ENCODE measurements around the gene GPR179. TPM values are rescaled to one million over a fixed set of nuclear protein-coding genes. Genes with fewer than 3 reads are reported as not detected.

GPR179 gene
- total and polyA plus RNA-seq, 8 donors = 0.05 to 0.61 (median 0.17) TPM; not detected in 1

DNA sequence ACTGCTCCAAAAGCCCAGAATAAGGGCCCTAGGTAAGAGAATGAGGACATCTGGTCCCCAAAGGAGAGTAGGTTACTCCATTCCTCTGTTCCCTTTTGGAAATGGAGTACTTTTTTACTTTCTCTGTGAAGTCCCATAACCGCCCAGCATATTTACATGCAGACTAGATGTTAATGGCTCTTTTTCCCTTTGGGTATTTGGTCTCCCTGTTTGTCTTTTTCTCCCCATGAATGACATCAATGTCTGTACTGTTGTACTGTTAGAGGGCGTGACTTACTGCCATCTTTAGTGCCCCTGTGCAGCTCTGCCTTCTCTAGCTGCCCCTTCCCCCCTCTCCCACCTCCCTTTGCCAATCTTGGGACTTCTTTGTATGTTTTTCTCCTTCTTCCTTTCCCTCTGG lies 19.0 kb downstream of the GPR179 start:
- H3K36me3 ChIP-seq = peaks cover 0 to 11% (median 0%) of the 10 kb centered on the region in 3 donors
- 75 to 83% methylated on average over 2 of the region's 2 CpGs for WGBS, 2 donors
- DNase-seq (no peak), ATAC-seq (no peak), FAIRE-seq (no peak)
- H3K27me3 ChIP-seq = no peaks in the 10 kb centered on the region
- H3K27ac ChIP-seq = no peak overlapping the region
- TF ChIP-seq, protein P1, sequence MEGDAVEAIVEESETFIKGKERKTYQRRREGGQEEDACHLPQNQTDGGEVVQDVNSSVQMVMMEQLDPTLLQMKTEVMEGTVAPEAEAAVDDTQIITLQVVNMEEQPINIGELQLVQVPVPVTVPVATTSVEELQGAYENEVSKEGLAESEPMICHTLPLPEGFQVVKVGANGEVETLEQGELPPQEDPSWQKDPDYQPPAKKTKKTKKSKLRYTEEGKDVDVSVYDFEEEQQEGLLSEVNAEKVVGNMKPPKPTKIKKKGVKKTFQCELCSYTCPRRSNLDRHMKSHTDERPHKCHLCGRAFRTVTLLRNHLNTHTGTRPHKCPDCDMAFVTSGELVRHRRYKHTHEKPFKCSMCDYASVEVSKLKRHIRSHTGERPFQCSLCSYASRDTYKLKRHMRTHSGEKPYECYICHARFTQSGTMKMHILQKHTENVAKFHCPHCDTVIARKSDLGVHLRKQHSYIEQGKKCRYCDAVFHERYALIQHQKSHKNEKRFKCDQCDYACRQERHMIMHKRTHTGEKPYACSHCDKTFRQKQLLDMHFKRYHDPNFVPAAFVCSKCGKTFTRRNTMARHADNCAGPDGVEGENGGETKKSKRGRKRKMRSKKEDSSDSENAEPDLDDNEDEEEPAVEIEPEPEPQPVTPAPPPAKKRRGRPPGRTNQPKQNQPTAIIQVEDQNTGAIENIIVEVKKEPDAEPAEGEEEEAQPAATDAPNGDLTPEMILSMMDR (IDR thresholded peaks at IDR 0.05) = no peak
- H3K4me1 ChIP-seq = no peaks in the 10 kb centered on the region
- intact Hi-C loops (cut with DNase I) = no loop called here
- H3K9me3 ChIP-seq = no peaks in the 10 kb centered on the region
- H3K4me3 ChIP-seq = no peak overlapping the region

DNA sequence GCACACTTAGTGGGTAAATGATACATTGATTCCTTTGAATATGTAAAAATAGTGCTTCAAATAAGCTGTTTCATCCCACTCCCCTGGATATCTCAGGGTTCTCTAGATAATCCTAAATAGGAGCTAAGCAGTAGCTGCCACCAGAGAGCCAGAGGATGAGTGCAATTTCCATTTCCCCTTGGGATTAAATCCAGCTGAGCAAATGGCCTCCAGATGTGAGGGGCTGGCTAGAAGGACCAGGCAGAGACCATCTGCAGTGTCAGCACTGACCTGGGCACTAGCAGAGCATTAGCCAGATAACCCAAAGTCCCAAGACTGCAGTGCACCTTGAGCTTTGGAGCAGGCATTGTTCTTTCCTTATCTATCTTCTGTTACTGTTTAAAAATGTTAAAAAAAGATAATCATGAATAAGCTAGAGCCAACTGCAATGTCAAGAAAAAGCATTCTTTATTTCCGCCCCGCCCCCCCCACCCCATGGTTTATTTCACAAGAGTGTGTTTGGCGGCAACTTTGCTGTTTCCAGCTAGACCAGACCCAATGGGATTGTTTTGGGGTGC lies 19.5 kb downstream of the GPR179 start:
- ATAC-seq = peak in 1 of 4 donors; percentile 5
- H3K27me3 ChIP-seq = no peaks in the 10 kb centered on the region
- H3K36me3 ChIP-seq = peaks cover 0 to 11% (median 0%) of the 10 kb centered on the region in 3 donors
- no peak overlapping the region for H3K4me3 ChIP-seq
- FAIRE-seq = no peak
- no peaks in the 10 kb centered on the region for H3K4me1 ChIP-seq
- 61 to 79% methylated on average over 3 of the region's 3 CpGs for WGBS, 2 donors
- intact Hi-C loops (cut with DNase I) = no loop called here
- H3K9me3 ChIP-seq = no peaks in the 10 kb centered on the region
- no peak overlapping the region for H3K27ac ChIP-seq
- TF ChIP-seq, protein P1 (IDR thresholded peaks at IDR 0.05) = no peak
- DNase-seq = no peak

DNA sequence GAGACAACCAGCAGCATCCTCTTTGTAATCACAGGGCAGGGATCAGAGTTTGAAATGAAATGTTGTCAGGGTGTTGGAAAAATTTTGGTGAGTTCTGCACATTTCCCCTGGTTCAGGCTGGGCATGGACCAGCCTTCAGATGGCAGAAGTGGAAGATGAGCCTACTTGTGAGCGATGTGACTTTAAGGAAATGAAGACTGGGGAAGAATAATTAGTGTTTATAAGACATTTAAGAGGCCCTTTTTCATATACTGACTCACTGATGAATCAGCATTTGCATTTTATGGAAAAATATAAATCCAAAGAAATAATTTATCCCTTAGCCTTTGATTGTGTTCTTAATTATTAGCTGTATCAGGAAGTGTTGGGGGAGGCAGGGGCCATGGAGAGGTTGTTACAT lies 20.9 kb downstream of the GPR179 start:
- no peak for FAIRE-seq
- Histone ChIP-seq H3K36me3 (peaks cover 0 to 11% (median 0%) of the 10 kb centered on the region in 3 donors), H3K9me3 (no peaks in the 10 kb centered on the region), H3K27ac (no peak overlapping the region), H3K4me3 (no peak overlapping the region), H3K27me3 (no peaks in the 10 kb centered on the region), H3K4me1 (no peaks in the 10 kb centered on the region)
- no peak for ATAC-seq
- TF ChIP-seq, protein P1 (IDR thresholded peaks at IDR 0.05) = no peak
- intact Hi-C loops (cut with DNase I) = no loop called here
- DNase-seq = no peak
- whole genome bisulfite sequencing, 2 donors = 100% methylated on average over 1 of the region's 1 CpG

DNA sequence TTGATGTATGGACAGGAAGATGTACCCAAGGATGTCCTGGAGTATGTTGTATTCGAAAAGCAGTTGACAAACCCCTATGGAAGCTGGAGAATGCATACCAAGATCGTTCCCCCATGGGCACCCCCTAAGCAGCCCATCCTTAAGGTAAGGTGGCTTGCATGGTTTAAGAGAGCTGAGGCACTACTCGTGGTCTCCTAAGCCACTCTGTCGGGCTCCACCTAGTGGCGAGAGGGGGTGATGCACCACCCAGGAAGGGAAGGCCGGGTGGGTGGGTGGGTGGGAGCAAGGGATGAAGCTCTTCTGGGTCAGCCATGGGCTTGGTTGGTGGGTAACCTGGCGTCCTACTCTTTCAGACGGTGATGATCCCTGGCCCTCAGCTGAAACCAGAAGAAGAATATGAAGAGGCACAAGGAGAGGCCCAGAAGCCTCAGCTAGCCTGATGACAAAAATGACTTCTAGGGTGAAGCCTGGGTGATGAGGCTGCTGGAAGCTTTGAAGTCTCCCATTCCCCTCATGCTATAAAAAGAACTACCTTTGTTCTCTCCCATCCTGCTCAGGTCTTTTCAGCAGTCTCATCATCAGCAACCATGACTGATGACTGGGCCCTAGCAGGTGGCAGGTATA lies 21.5 kb downstream of the GPR179 start:
- no peaks in the 10 kb centered on the region for H3K9me3 ChIP-seq
- H3K36me3 ChIP-seq = peaks cover 0 to 11% (median 0%) of the 10 kb centered on the region in 3 donors
- no peaks in the 10 kb centered on the region for H3K4me1 ChIP-seq
- TF ChIP-seq, protein P1 (IDR thresholded peaks at IDR 0.05) = peak; percentile 64 to 90 (median 80)
- H3K4me3 ChIP-seq = no peak overlapping the region
- intact Hi-C loops (cut with DNase I) = no loop called here
- ATAC-seq = peak; percentile 64 to 90 (median 81)
- DNase-seq = peak in 5 of 6 donors; percentile 18 to 87 (median 54)
- H3K27ac ChIP-seq = no peak overlapping the region
- 16 to 17% methylated on average over 8 of the region's 8 CpGs for WGBS, 2 donors
- FAIRE-seq = no peak
- H3K27me3 ChIP-seq = no peaks in the 10 kb centered on the region

- TF ChIP-seq, protein P1 (IDR thresholded peaks at IDR 0.05) = no peak
- no peak for DNase-seq
- no peak overlapping the region for H3K27ac ChIP-seq
- H3K27me3 ChIP-seq = no peaks in the 10 kb centered on the region
- H3K4me3 ChIP-seq = no peak overlapping the region
- FAIRE-seq = no peak
- ATAC-seq = no peak
- H3K9me3 ChIP-seq = no peaks in the 10 kb centered on the region
- no peaks in the 10 kb centered on the region for H3K4me1 ChIP-seq
- H3K36me3 ChIP-seq = peaks cover 0 to 11% (median 0%) of the 10 kb centered on the region in 3 donors
- WGBS, 2 donors = 83 to 92% methylated on average over 10 of the region's 10 CpGs
- intact Hi-C loops (cut with DNase I) = no loop called here
Measured at GRCh38 chr17:38320482-38320881, 23.3 kb downstream of the GPR179 start.
